Dendritic cell treated with granulocyte-macrophage colony-stimulating factor and Interleukin-4, amounts not matched to agents 40 ng/mL and 50 ng/mL, for 4 days (primary cell): ENCODE results near the gene GPNMB.
A peak's percentile ranks its signal among the peaks of the same experiment; 100 is the strongest.
"Not testable (repeated sequence)": the region's sequence is repeated elsewhere in the genome, so short reads cannot be mapped to it uniquely, and the experiment has no call there.

ENCODE experiments used
- H3K27ac Mint-ChIP-seq: one replicate; pipeline ENCODE4 v1.8.0; 2022; ENCODE audit warnings: mild to moderate bottlenecking, mixed read lengths
- H3K27me3 Mint-ChIP-seq: one replicate; pipeline ENCODE4 v1.8.0; 2022; ENCODE audit warnings: mild to moderate bottlenecking, mixed read lengths
- H3K36me3 Mint-ChIP-seq: one replicate; pipeline ENCODE4 v1.8.0; 2022; ENCODE audit warnings: low read depth, mixed read lengths
- H3K4me1 Mint-ChIP-seq: one replicate; pipeline ENCODE4 v1.8.0; 2022; ENCODE audit warnings: low read depth, mixed read lengths
- H3K4me3 Mint-ChIP-seq: one replicate; pipeline ENCODE4 v1.8.0; 2022; ENCODE audit warnings: mild to moderate bottlenecking, moderate library complexity, mixed read lengths
- H3K9me3 Mint-ChIP-seq: one replicate; pipeline ENCODE4 v1.8.0; 2022; ENCODE audit warnings: mixed read lengths
- intact Hi-C: fragments of 100-400 bp; cut with micrococcal nuclease; formaldehyde crosslinking; loops from one replicate; pipeline ENCODE4 v1.15.0; 2022

GPNMB gene

GRCh38 chr7:23246555-23246954 is at the start of gene GPNMB:
TSS of gene GPNMB (plus strand) at chr7:23246775. CDS start at chr7:23246858, 83 bp downstream.
- H3K9me3 Mint-ChIP-seq, result peaks cover 2% of the 10 kb centered on the region
- intact Hi-C loops, result loop anchor here (5.0 kb wide), 2 partner anchors 39 to 64 kb away; partner anchors contain the start of gene NUP42
- H3K27ac Mint-ChIP-seq, result peak within 1 kb of the TSS; percentile 95
- H3K4me1 Mint-ChIP-seq, result peaks cover 48% of the 10 kb centered on the region
- H3K27me3 Mint-ChIP-seq, result peaks cover 7% of the 10 kb centered on the region
- peak within 1 kb of the TSS; percentile 82 for H3K4me3 Mint-ChIP-seq
- H3K36me3 Mint-ChIP-seq, result peaks cover 11% of the 10 kb centered on the region

DNA sequence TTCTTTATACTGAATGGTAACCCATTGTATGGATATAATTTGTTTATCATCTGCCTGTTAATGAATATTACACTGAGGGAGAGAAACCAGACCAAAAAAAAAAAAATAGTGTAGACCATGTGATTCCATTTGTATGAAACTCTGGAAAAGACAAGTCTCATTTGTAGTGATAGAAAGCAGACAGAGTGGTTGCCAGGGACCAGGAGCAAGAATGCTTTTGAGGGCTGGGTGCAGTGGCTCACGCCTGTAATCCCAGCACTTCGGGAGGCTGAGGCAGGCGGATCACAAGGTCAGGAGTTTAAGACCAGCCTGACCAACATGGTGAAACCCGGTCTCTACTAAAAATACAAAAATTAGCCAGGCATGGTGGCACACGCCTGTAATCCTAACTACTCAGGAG is 48.8 kb upstream of the GPNMB start:
- H3K4me1 Mint-ChIP-seq, H3K9me3 Mint-ChIP-seq, H3K27me3 Mint-ChIP-seq, H3K4me3 Mint-ChIP-seq, intact Hi-C loops, H3K27ac Mint-ChIP-seq: not testable (repeated sequence)
- H3K36me3 Mint-ChIP-seq, result peaks cover 81% of the 10 kb centered on the region

- no peak overlapping the region for H3K27ac Mint-ChIP-seq
- peaks cover 4% of the 10 kb centered on the region for H3K4me1 Mint-ChIP-seq
- H3K9me3 Mint-ChIP-seq, result no peaks in the 10 kb centered on the region
- intact Hi-C loops, result no loop called here
- H3K36me3 Mint-ChIP-seq, result peaks cover 68% of the 10 kb centered on the region
- peaks cover 5% of the 10 kb centered on the region for H3K27me3 Mint-ChIP-seq
- no peak overlapping the region for H3K4me3 Mint-ChIP-seq
Observed at GRCh38 chr7:23200331-23200730, 46.2 kb upstream of the GPNMB start.

DNA sequence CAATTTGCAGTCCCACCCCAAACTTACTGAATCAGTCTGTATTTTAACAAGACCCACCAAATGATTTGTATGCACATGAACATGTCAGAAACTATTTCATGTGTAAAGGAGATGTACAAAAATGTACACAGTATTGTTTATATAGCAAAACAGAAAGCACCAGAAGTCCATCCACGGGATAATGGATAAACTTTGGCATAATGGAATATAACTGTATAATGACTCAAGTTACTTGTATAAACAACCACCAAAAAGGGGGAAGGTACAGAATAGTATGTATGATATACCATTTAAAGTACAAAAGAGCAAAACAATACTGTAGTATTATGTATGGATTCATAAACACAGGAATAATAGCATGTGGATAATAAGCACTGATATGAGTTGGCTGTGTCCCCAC is 42.3 kb upstream of the GPNMB start:
- intact Hi-C loops, result no loop called here
- Mint-ChIP-seq H3K4me3 (no peak overlapping the region), H3K9me3 (no peaks in the 10 kb centered on the region), H3K27ac (no peak overlapping the region), H3K4me1 (peaks cover 28% of the 10 kb centered on the region), H3K36me3 (peaks cover 41% of the 10 kb centered on the region), H3K27me3 (peaks cover 18% of the 10 kb centered on the region)

DNA sequence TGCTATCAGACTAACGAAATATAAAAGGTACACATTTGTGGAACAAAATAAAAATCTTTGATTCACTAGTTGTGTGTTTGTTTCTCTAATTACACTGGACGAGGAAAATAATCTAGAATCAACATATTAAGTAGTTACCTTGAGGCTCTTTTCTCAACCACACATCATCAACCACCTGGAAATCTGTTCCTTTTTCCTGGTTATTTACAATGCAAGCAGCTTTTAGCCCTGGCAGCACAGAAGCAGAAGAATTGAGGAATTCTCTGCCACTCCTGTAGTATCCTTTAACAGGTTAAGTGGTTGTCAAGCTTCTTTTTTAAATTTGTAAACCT is 41.0 kb upstream of the GPNMB start:
- intact Hi-C loops, result loop anchor here (5.0 kb wide), 1 partner anchor 42 kb away; the partner anchor contains the start of gene GPNMB
- H3K27ac Mint-ChIP-seq, result peak overlapping the region; percentile 82
- H3K27me3 Mint-ChIP-seq, result peaks cover 18% of the 10 kb centered on the region
- H3K36me3 Mint-ChIP-seq, result peaks cover 28% of the 10 kb centered on the region
- H3K9me3 Mint-ChIP-seq, result no peaks in the 10 kb centered on the region
- no peak overlapping the region for H3K4me3 Mint-ChIP-seq
- H3K4me1 Mint-ChIP-seq, result peaks cover 35% of the 10 kb centered on the region

- peak overlapping the region; percentile 57 for H3K4me3 Mint-ChIP-seq
- no peaks in the 10 kb centered on the region for H3K9me3 Mint-ChIP-seq
- peaks cover 18% of the 10 kb centered on the region for H3K27me3 Mint-ChIP-seq
- peaks cover 22% of the 10 kb centered on the region for H3K36me3 Mint-ChIP-seq
- peaks cover 41% of the 10 kb centered on the region for H3K4me1 Mint-ChIP-seq
- intact Hi-C loops, result loop anchor here (5.0 kb wide), 1 partner anchor 41 kb away; the partner anchor contains the start of gene GPNMB
- peak overlapping the region; percentile 82 for H3K27ac Mint-ChIP-seq
Observed at GRCh38 chr7:23205909-23206767, 40.4 kb upstream of the GPNMB start.

- no peaks in the 10 kb centered on the region for H3K9me3 Mint-ChIP-seq
- peak overlapping the region; percentile 82 for H3K27ac Mint-ChIP-seq
- peaks cover 45% of the 10 kb centered on the region for H3K4me1 Mint-ChIP-seq
- H3K4me3 Mint-ChIP-seq, result no peak overlapping the region
- H3K27me3 Mint-ChIP-seq, result peaks cover 18% of the 10 kb centered on the region
- H3K36me3 Mint-ChIP-seq, result peaks cover 13% of the 10 kb centered on the region
- intact Hi-C loops, result loop anchor here (5.0 kb wide), 1 partner anchor 40 kb away; the partner anchor contains the start of gene GPNMB
Observed at GRCh38 chr7:23207021-23207420, 39.6 kb upstream of the GPNMB start.

GRCh38 chr7:23207884-23208283 is 38.7 kb upstream of the GPNMB start:
- Mint-ChIP-seq H3K27ac (no peak overlapping the region), H3K4me1 (peaks cover 52% of the 10 kb centered on the region), H3K4me3 (no peak overlapping the region), H3K27me3 (peaks cover 18% of the 10 kb centered on the region), H3K9me3 (no peaks in the 10 kb centered on the region), H3K36me3 (peaks cover 8% of the 10 kb centered on the region)
- intact Hi-C loops, result loop anchor here (5.0 kb wide), 1 partner anchor 39 kb away; the partner anchor contains the start of gene GPNMB

DNA sequence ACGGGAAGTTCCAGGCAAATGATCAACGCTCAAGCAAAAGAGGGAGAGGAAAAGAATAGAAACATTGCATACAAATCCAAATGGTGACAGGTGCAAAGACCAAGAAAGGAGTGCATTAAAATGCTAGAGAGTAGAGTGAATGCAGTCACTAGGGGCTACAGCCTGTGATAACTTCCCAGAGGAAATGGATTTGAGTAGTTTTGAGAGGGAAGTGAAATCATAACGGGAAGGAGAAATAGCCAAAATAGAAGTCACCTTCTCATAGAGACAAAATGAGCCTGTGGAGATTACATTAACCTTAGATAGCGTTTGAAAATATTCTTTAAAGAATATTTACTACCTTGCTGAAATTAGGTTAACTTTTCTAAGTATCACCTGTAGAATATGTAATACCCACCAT is 38.3 kb upstream of the GPNMB start:
- no peak overlapping the region for H3K27ac Mint-ChIP-seq
- peaks cover 18% of the 10 kb centered on the region for H3K27me3 Mint-ChIP-seq
- intact Hi-C loops, result loop anchor here (5.0 kb wide), 1 partner anchor 39 kb away; the partner anchor contains the start of gene GPNMB
- H3K4me1 Mint-ChIP-seq, result peaks cover 50% of the 10 kb centered on the region
- no peak overlapping the region for H3K4me3 Mint-ChIP-seq
- H3K36me3 Mint-ChIP-seq, result peaks cover 3% of the 10 kb centered on the region
- H3K9me3 Mint-ChIP-seq, result no peaks in the 10 kb centered on the region

DNA sequence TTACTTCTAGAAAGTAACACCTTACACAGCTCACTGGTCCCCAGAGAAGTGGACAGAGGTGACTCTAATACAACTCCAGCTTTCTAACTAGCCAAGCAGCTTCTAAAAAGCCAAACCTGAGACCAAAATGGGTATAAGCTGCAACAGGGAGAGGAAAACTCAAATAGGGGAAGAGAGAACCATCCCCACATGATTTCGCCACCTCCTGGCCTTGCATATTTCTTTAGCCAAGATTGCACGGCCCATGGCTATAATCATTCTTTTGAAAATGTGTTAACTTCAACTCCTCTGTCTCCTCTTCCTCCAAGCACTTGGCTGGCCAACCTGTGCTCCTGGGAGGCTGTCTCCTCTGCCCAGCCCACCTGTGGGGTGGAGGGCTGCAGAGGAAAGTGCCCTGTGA is 36.1 kb upstream of the GPNMB start:
- Mint-ChIP-seq H3K4me1 (peaks cover 51% of the 10 kb centered on the region), H3K9me3 (no peaks in the 10 kb centered on the region), H3K4me3 (no peak overlapping the region), H3K36me3 (no peaks in the 10 kb centered on the region), H3K27ac (peak overlapping the region; percentile 69), H3K27me3 (peaks cover 12% of the 10 kb centered on the region)
- intact Hi-C loops, result no loop called here

DNA sequence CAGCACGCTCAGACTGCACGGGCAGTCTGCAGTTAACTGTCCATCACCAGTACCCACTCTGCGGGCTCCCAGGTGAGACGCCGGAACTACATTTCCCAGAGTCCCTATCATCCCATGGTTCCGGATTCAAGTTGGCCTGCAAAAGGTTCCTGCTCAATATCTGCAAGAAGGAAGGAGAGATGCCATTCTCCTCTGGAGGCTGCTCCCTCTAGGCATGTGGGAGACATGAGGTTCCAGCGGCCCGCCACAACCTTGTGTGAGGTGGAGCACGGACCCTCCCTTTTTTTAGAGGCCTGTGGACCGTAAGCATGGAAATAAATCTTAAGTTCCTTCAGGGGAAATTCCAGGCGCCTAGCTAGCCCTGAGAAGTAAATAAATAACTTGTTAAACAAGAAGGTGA is 35.0 kb upstream of the GPNMB start:
- no peaks in the 10 kb centered on the region for H3K9me3 Mint-ChIP-seq
- no peaks in the 10 kb centered on the region for H3K36me3 Mint-ChIP-seq
- H3K4me3 Mint-ChIP-seq, result no peak overlapping the region
- H3K27me3 Mint-ChIP-seq, result peaks cover 2% of the 10 kb centered on the region
- H3K27ac Mint-ChIP-seq, result peak overlapping the region; percentile 69
- peaks cover 58% of the 10 kb centered on the region for H3K4me1 Mint-ChIP-seq
- intact Hi-C loops, result no loop called here

GRCh38 chr7:23212395-23212794 is 34.2 kb upstream of the GPNMB start:
- Mint-ChIP-seq H3K36me3 (no peaks in the 10 kb centered on the region), H3K4me1 (peaks cover 52% of the 10 kb centered on the region)
- intact Hi-C loops, result no loop called here

GRCh38 chr7:23212841-23213240 is 33.7 kb upstream of the GPNMB start:
- no peaks in the 10 kb centered on the region for H3K36me3 Mint-ChIP-seq
- H3K27ac Mint-ChIP-seq, result peak overlapping the region; percentile 21
- H3K9me3 Mint-ChIP-seq, result no peaks in the 10 kb centered on the region
- no peaks in the 10 kb centered on the region for H3K27me3 Mint-ChIP-seq
- intact Hi-C loops, result no loop called here
- H3K4me1 Mint-ChIP-seq, result peaks cover 47% of the 10 kb centered on the region
- no peak overlapping the region for H3K4me3 Mint-ChIP-seq

More at GRCh38 chr7:23212395-23212794, 34.2 kb upstream of the GPNMB start:
- H3K27ac Mint-ChIP-seq, result peak overlapping the region; percentile 21
- no peaks in the 10 kb centered on the region for H3K9me3 Mint-ChIP-seq
- H3K4me3 Mint-ChIP-seq, result no peak overlapping the region
- H3K27me3 Mint-ChIP-seq, result no peaks in the 10 kb centered on the region

DNA sequence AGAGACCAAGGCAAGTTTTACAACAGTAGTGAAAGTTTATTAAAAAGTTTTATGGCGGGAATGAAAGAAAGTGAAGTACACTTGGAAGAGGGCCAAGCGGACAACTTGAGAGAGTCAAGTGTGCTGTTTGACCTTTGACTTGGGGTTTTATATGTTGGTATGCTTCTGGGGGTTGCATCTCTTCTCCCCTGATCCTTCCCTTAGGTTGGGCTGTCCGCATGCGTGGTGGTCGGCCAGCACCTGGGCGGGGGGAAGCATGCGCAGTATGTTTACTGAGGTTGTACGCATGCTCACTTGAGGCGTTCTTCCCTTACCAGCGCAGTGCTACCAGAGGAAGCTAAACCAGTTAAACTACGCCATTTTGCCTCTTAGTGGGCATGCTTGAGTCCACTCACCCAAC is 32.8 kb upstream of the GPNMB start:
- H3K4me1 Mint-ChIP-seq, result peaks cover 41% of the 10 kb centered on the region
- no peaks in the 10 kb centered on the region for H3K27me3 Mint-ChIP-seq
- no peaks in the 10 kb centered on the region for H3K9me3 Mint-ChIP-seq
- no peak overlapping the region for H3K4me3 Mint-ChIP-seq
- H3K27ac Mint-ChIP-seq, result peak overlapping the region; percentile 46
- no peaks in the 10 kb centered on the region for H3K36me3 Mint-ChIP-seq
- intact Hi-C loops, result no loop called here
